Aorta (tissue), 5 donors: ENCODE data around the gene SETDB1. TPM values are rescaled to one million over a fixed set of nuclear protein-coding genes. Genes with fewer than 3 reads are reported as not detected.
"Not testable (repeated sequence)": the region's sequence is repeated elsewhere in the genome, so short reads cannot be mapped to it uniquely, and the experiment has no call there.

Experiments used
- ATAC-seq: fragments of 200-7000 bp; cut with Tn5 transposase; one replicate; pipeline ENCODE4 v1.9.1; 2022; ENCODE audit warnings: moderate library complexity; ENCODE audit not compliant: low FRiP score
- DNase-seq, 2 donors: peaks; one replicate each; pipeline ENCODE4 v3.0.0-alpha.2; 2020
- H3K27ac ChIP-seq, 2 donors: one replicate each; pipeline ENCODE4 v1.5.1; 2013; ENCODE audit warnings: low read length in 2 of 2, mild to moderate bottlenecking in 2 of 2, moderate library complexity in 2 of 2, control low read depth in 1 of 2, inconsistent platforms in 1 of 2, low read depth in 1 of 2
- H3K27me3 ChIP-seq, 2 donors: one replicate each; pipeline ENCODE4 v1.6.1; 2013; ENCODE audit warnings: control low read depth in 1 of 2, low read length in 1 of 2, mild to moderate bottlenecking in 1 of 2, moderate library complexity in 1 of 2; ENCODE audit not compliant: insufficient read depth in 2 of 2, control insufficient read depth in 1 of 2
- H3K36me3 ChIP-seq, 2 donors: one replicate each; pipeline ENCODE4 v1.6.1; 2013; ENCODE audit warnings: control low read depth in 1 of 2, low read length in 1 of 2, mild to moderate bottlenecking in 1 of 2; ENCODE audit not compliant: insufficient read depth in 2 of 2, control insufficient read depth in 1 of 2
- H3K4me1 ChIP-seq, 2 donors: one replicate each; pipeline ENCODE4 v1.6.1; 2013; ENCODE audit warnings: low read length in 2 of 2, control low read depth in 1 of 2, mild to moderate bottlenecking in 1 of 2, moderate library complexity in 1 of 2; ENCODE audit not compliant: insufficient read depth in 2 of 2, control insufficient read depth in 1 of 2
- H3K4me3 ChIP-seq, 2 donors: one replicate each; pipeline ENCODE4 v1.5.1; 2013; ENCODE audit warnings: low read length in 2 of 2, control low read depth in 1 of 2, mild to moderate bottlenecking in 1 of 2
- H3K9me3 ChIP-seq: one replicate; pipeline ENCODE4 v1.6.1; 2013; ENCODE audit warnings: mild to moderate bottlenecking, low read length; ENCODE audit not compliant: control insufficient read depth
- WGBS, 2 donors: extraction: QIAGEN DNeasy Blood & Tissue Kit; methylation state at CpG; one replicate each; pipeline ENCODE4 v1.1.7; 2013; 5-methylcytosine and 5-hydroxymethylcytosine counted together
- intact Hi-C, 2 donors: fragments of 100-400 bp; cut with DNase I; formaldehyde crosslinking; loops; one replicate each; pipeline versions ENCODE4 v1.14.2 to v1.15.0; 2022
- polyA plus RNA-seq, 2 donors: library from polyadenylated mRNA; stranded (reverse); fragments of 200-250 nt; gene quantifications; one replicate each; pipeline ENCODE4 v1.2.3, GENCODE V29; 2013
- total RNA-seq, 2 donors: library from RNA; stranded (reverse); fragmentation: NEBNext Ultra II Directional; extraction: Animal tissue kit (Norgen Biotek cat#: 25700); gene quantifications; one replicate each; pipeline ENCODE4 v1.2.1, GENCODE V29; 2021
- donor health status: healthy with polysubstance abuse.
- donor health status: Bipolar disorder and iron deficiency.
- donor health status: DM: no; HTN: no; CAD: no.
- donor health status: DM: no; HTN: no; CAD: no.
- donor health status: DM: yes; HTN: yes; CAD: no.

SETDB1 gene
- total and polyA plus RNA-seq, 4 donors = 14.9 to 56.2 (median 30.5) TPM

DNA sequence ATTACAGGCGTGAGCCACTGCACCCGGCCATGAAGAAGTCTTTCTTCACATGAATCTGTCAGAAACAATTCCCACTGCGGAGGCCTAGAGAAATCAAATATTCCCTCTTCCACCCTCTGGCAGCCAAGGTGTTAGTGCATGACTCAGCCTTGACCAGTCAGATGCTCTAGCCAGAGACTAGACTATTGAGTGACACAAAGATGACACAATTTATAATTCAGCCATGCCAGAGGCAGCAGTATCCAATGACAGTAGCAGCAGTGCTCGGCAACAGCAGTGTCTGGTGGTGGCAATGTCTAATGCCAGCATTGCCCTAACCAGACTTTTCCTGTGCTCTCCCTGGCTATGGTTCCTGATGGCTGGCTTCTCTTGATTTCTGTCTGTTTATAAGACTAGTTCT lies 30.5 kb upstream of the SETDB1 start:
- DNase-seq (no peak), ATAC-seq (no peak)
- H3K4me1 ChIP-seq = no peaks in the 10 kb centered on the region
- intact Hi-C loops = no loop called here
- no peak overlapping the region for H3K4me3 ChIP-seq
- no peaks in the 10 kb centered on the region for H3K36me3 ChIP-seq
- no peaks in the 10 kb centered on the region for H3K27me3 ChIP-seq
- H3K27ac ChIP-seq = no peak overlapping the region
- no peaks in the 10 kb centered on the region for H3K9me3 ChIP-seq
- 70 to 79% methylated on average over 4 of the region's 4 CpGs for whole genome bisulfite sequencing, 2 donors

DNA sequence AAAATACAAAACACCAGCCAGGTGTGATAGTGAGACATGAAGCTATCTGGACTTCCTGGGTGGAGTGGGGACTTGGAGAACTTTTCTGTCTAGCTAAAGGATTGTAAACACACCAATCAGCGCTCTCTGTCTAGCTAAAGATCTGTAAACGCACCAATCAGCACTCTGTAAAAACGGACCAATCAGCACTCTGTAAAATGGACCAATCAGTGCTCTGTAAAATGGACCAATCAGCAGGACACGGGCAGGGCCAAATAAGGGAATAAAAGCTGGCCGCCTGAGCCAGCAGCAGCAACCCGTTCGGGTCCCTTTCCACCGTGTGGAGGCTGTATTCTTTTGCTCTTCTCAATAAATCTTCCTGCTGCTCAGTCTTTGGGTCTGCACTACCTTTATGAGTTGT lies 26.4 kb upstream of the SETDB1 start:
- intact Hi-C loops, H3K4me3 ChIP-seq, H3K27ac ChIP-seq, H3K36me3 ChIP-seq, H3K9me3 ChIP-seq, ATAC-seq, H3K4me1 ChIP-seq, DNase-seq, H3K27me3 ChIP-seq: not testable (repeated sequence)
- 82 to 86% methylated on average over 8 of the region's 8 CpGs for WGBS, 2 donors

DNA sequence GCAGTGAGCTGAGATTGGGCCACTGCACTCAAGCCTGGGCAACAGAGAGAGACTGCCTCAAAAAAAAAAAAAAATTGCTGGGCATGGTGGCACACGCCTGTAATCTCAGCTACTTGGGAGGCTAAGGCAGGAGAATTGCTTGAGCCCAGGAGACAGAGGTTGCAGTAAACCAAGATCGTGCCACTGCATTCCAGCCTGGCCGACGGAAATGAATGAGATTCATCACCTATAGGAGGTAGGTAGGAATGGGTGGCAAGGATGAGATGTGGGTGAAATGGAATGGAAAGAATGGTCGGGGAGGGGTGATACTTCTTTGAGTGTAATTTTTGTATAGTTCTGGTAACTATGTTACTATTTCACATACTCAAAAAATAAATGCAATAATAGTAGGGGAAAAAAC lies 23.8 kb upstream of the SETDB1 start:
- intact Hi-C loops = no loop called here
- no peak for DNase-seq
- no peaks in the 10 kb centered on the region for H3K4me1 ChIP-seq

DNA sequence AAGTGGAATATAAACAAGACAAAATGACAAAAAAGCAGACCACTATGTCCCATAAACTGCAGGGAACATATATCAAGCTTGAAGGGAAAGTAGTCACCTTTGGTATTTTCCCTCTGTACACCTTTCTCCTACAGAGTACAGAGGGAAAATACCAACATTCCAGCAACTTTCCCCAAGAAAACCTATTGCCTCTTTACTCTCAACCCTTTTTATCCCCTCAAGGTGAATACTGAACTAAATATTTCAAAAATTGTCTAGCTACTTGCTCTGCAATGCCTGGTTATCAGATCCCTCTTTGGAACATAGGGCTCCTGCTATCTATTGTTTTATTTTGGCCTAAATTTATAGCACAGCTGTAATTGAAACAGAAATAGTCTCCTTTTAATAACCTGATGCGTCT lies 23.4 kb upstream of the SETDB1 start:
- ATAC-seq (no peak), DNase-seq (no peak)
- no peaks in the 10 kb centered on the region for H3K27me3 ChIP-seq
- no peak overlapping the region for H3K27ac ChIP-seq
- no peak overlapping the region for H3K4me3 ChIP-seq
- 23 to 37% methylated on average over 1 of the region's 1 CpG for WGBS, 2 donors
- no peaks in the 10 kb centered on the region for H3K36me3 ChIP-seq
- intact Hi-C loops = no loop called here
- no peaks in the 10 kb centered on the region for H3K9me3 ChIP-seq
- no peaks in the 10 kb centered on the region for H3K4me1 ChIP-seq

More for the DNA sequence above, 23.8 kb upstream of the SETDB1 start:
- Histone ChIP-seq H3K9me3 (no peaks in the 10 kb centered on the region), H3K36me3 (no peaks in the 10 kb centered on the region), H3K4me3 (no peak overlapping the region), H3K27me3 (no peaks in the 10 kb centered on the region), H3K27ac (no peak overlapping the region)
- 90 to 94% methylated on average over 5 of the region's 5 CpGs for WGBS, 2 donors
- ATAC-seq = no peak

DNA sequence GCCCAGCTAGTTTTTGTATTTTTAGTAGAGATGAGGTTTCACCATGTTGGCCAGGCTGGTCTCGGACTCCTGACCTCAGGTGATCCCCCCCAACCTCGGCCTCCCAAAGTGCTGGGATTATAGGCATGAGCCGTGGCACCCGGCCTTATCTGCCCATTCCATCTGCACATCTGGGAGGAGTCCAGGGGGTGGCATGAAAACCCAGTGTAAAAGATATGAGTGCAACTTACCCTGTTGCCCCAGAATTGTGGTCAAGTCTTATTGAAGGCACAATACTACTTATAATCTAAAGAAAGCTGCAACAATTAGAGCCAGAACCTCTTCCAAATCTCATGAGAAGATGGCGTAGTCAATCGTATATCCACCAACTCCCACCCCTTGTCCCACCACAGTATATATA lies 20.9 kb upstream of the SETDB1 start:
- 91 to 94% methylated on average over 6 of the region's 6 CpGs for WGBS, 2 donors
- DNase-seq (no peak), ATAC-seq (no peak)
- no peaks in the 10 kb centered on the region for H3K9me3 ChIP-seq
- no peaks in the 10 kb centered on the region for H3K4me1 ChIP-seq
- H3K27ac ChIP-seq = no peak overlapping the region
- intact Hi-C loops = no loop called here
- H3K27me3 ChIP-seq = no peaks in the 10 kb centered on the region
- H3K4me3 ChIP-seq = no peak overlapping the region
- H3K36me3 ChIP-seq = no peaks in the 10 kb centered on the region

DNA sequence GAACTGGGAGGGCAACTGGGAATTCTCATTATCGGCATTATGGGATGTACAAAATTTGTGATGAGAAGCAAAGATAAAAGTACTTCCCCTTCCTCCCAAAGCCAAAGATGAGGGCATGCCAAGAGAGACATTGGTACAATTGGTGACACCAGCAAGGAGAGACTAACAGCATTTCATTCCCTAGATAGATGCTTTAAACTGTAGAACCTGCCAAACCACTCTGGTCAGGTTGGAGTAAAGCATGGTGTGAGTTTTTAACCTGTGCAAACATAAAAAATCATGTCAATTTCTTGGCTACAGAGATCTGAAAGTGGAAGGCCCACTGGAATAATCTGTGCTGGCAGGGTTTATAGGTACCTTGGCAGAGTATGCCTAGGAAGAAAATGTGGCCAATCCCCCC lies 19.8 kb upstream of the SETDB1 start:
- Histone ChIP-seq H3K4me1 (no peaks in the 10 kb centered on the region), H3K27me3 (no peaks in the 10 kb centered on the region), H3K36me3 (no peaks in the 10 kb centered on the region), H3K9me3 (no peaks in the 10 kb centered on the region), H3K4me3 (no peak overlapping the region), H3K27ac (no peak overlapping the region)
- DNase-seq (no peak), ATAC-seq (no peak)
- intact Hi-C loops = no loop called here
- 94% methylated on average over 1 of the region's 1 CpG for WGBS, 2 donors

DNA sequence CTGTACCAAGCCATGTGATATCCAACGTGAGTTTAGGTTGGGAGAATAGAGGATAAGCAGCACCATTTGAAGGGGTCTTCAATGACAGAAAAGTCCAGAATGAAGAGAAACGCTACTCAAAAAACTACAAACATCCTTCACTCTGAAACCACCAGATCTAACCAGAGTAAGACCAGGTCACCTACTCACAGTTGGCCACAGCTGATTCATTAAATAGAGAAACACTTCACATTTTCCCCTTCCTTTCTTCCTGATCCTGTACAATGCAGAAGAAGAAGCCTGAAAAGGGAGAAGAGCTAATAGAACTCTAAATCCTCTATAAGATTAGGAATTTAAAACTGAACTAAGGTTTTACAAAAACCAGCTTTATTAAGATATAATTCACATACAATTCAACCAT lies 19.4 kb upstream of the SETDB1 start:
- ATAC-seq (no peak), DNase-seq (no peak)
- H3K27ac ChIP-seq = no peak overlapping the region
- no peaks in the 10 kb centered on the region for H3K36me3 ChIP-seq
- H3K4me3 ChIP-seq = no peak overlapping the region
- no peaks in the 10 kb centered on the region for H3K9me3 ChIP-seq
- no peaks in the 10 kb centered on the region for H3K27me3 ChIP-seq
- intact Hi-C loops = no loop called here
- H3K4me1 ChIP-seq = no peaks in the 10 kb centered on the region
- WGBS, 2 donors = 79 to 82% methylated on average over 2 of the region's 2 CpGs

DNA sequence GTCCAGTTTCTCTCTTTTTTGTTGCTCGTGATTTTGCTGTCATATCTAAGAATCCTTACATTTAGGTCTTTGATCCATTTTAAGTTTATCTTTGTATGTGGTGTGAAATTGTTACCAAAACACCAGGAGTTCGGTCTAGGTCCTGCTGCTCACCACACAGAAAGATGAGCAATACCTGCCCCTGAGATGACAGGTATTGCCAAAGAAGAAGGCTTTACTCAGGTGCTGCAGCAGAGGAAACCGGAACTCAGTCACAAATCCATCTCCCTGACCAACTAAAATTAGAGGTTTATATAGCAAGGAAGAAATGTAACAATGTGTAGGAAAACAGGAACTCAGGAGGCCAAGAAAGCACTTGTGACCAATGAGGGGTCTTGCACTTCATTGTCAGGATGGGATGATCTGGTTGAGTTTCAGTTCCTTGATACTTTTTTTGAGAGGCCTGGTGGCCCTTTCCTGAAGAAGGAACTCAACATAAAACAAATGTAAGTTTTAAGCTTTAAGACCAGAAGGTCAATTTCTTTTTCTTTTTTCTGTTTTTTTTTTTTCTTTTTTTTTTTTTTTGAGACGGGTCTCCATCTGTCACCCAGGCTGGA lies 16.5 kb upstream of the SETDB1 start:
- no peaks in the 10 kb centered on the region for H3K27me3 ChIP-seq
- H3K4me3 ChIP-seq = no peak overlapping the region
- H3K36me3 ChIP-seq = no peaks in the 10 kb centered on the region
- no peak overlapping the region for H3K27ac ChIP-seq
- H3K4me1 ChIP-seq = no peaks in the 10 kb centered on the region
- 76 to 86% methylated on average over 4 of the region's 4 CpGs for WGBS, 2 donors
- intact Hi-C loops = no loop called here
- no peaks in the 10 kb centered on the region for H3K9me3 ChIP-seq
- ATAC-seq (no peak), DNase-seq (no peak)

DNA sequence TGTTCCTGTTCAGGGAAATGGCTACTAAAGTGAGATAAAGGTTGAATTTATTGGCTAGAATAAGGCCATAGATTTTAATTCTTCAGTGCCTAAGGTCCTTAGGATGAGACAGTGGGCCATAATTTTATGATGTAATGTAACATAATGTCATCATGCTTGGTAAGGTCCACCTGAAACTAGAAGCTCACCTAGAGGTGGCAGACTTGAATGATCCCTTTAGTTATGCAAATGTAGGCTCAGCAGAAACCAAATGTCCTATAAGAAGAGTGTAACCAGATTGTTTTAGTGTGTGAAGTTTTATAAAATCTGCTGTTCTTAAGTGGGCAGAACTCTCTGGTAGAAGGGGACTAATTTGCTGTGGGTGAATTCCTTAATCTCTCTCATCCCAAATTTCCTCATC lies 13.5 kb upstream of the SETDB1 start:
- DNase-seq (no peak), ATAC-seq (no peak)
- no peaks in the 10 kb centered on the region for H3K4me1 ChIP-seq

More for the DNA sequence above, 13.5 kb upstream of the SETDB1 start:
- no peaks in the 10 kb centered on the region for H3K36me3 ChIP-seq
- no peak overlapping the region for H3K27ac ChIP-seq
- H3K9me3 ChIP-seq = no peaks in the 10 kb centered on the region
- intact Hi-C loops = no loop called here
- H3K27me3 ChIP-seq = no peaks in the 10 kb centered on the region
- H3K4me3 ChIP-seq = no peak overlapping the region
